Panc1 (cell line): ENCODE results near the gene PSMC1. TPM values are rescaled to one million over a fixed set of nuclear protein-coding genes. Genes with fewer than 3 reads are reported as not detected.

Source experiments
- ATAC-seq: fragments of 200-7000 bp; cut with Tn5 transposase; 2 replicates; pipeline ENCODE4 v1.9.1; 2020; ENCODE audit warnings: mild to moderate bottlenecking, moderate library complexity
- BruUV-seq: library from RNA; stranded (reverse); fragments of 400-500 nt; replicated peaks from 2 replicates; lab custom pipeline; 2021; lab: Mats Ljungman, UMichigan
- CTCF ChIA-PET: fragments of 300-600 bp; sonication (Branson Sonifier 250); formaldehyde crosslinking; loops from one replicate; lab custom pipeline; 2022; ENCODE audit warnings: antibody characterized with exemption; lab: Charles Lee
- POLR2A ChIA-PET: fragments of 300-600 bp; sonication (Branson Sonifier 250); formaldehyde crosslinking; loops from one replicate; lab custom pipeline; 2022; ENCODE audit warnings: antibody characterized with exemption; lab: Charles Lee
- DNase-seq: peaks from one replicate; pipeline ENCODE4 v3.0.0-alpha.2; 2010; ENCODE audit warnings: low read depth, low spot score
- H3K27ac ChIP-seq: 2 replicates; pipeline ENCODE4 v1.5.1; 2011; ENCODE audit warnings: mild to moderate bottlenecking, low read length, inconsistent platforms
- H3K27me3 ChIP-seq: fragments of 200-500 bp; sonication (Bioruptor generic); 2 replicates; pipeline ENCODE4 v1.6.0; 2014; ENCODE audit warnings: low read length, inconsistent platforms; ENCODE audit not compliant: control insufficient read depth, insufficient read depth
- H3K36me3 ChIP-seq: fragments of 200-500 bp; sonication (Bioruptor generic); 2 replicates; pipeline ENCODE4 v1.5.1; 2014; ENCODE audit warnings: inconsistent platforms, mild to moderate bottlenecking, low read length, moderate library complexity; ENCODE audit not compliant: control insufficient read depth, insufficient read depth
- H3K4me1 ChIP-seq: 2 replicates; pipeline ENCODE4 v1.5.1; 2011; ENCODE audit warnings: inconsistent platforms, mild to moderate bottlenecking, low read length, moderate library complexity; ENCODE audit not compliant: control insufficient read depth, insufficient read depth
- H3K4me3 ChIP-seq, 2 experiments: 2 replicates each; pipeline ENCODE4 v1.5.1; 2011 to 2012; ENCODE audit warnings: low read depth in 2 of 2, low read length in 2 of 2, mild to moderate bottlenecking in 2 of 2, inconsistent platforms in 1 of 2, moderate library complexity in 1 of 2
- H3K9me3 ChIP-seq: fragments of 200-500 bp; sonication (Bioruptor generic); 2 replicates; pipeline ENCODE4 v1.5.1; 2014; ENCODE audit warnings: low read depth, mild to moderate bottlenecking, inconsistent platforms, low read length, moderate library complexity; ENCODE audit not compliant: control insufficient read depth, insufficient read depth
- CTCF ChIP-seq: fragments of 450-650 bp; IDR thresholded peaks from 2 replicates; pipeline ENCODE4 v1.5.1; 2017; ENCODE audit warnings: mild to moderate bottlenecking
- POLR2AphosphoS5 ChIP-seq: IDR thresholded peaks from 2 replicates; pipeline ENCODE4 v1.6.1; 2012; ENCODE audit warnings: mild to moderate bottlenecking, low read depth, low read length, moderate library complexity
- REST ChIP-seq, 2 experiments: IDR thresholded peaks; 2 replicates each; pipeline ENCODE4 v1.6.1; 2011 to 2012; ENCODE audit warnings: low read depth in 2 of 2, control low read depth in 1 of 2, low read length in 1 of 2, mild to moderate bottlenecking in 1 of 2, moderate library complexity in 1 of 2; ENCODE audit not compliant: insufficient read depth in 1 of 2
- SIN3A ChIP-seq: IDR thresholded peaks from 2 replicates; pipeline ENCODE4 v1.6.1; 2012; ENCODE audit warnings: low read depth, mild to moderate bottlenecking, low read length, moderate library complexity, borderline replicate concordance; ENCODE audit not compliant: insufficient read depth
- TCF7L2 ChIP-seq: IDR thresholded peaks from 2 replicates; pipeline ENCODE4 v1.6.1; 2011; ENCODE audit warnings: mild to moderate bottlenecking, low read depth, low read length, inconsistent platforms
- in situ Hi-C: cut with HindIII; loops from 2 replicates; pipeline ENCODE4 v1.10.0; 2016; ENCODE audit warnings: low sequenced_read_pairs, low pct_unique_long_range_greater_than_20kb
- intact Hi-C: fragments of 100-400 bp; cut with micrococcal nuclease; formaldehyde crosslinking; loops from one replicate; pipeline ENCODE4 v1.10.0; 2022; ENCODE audit not compliant: unreplicated experiment
- total RNA-seq: library from RNA; stranded (reverse); gene quantifications from one replicate; pipeline ENCODE4 v1.2.1, GENCODE V29; 2021; ENCODE audit not compliant: unreplicated experiment

Gene PSMC1
- total RNA-seq, 1 experiment from 2014 or later, result 112 TPM

- ChIA-PET CTCF (no interaction called here), POLR2A (no interaction called here)
- ATAC-seq (no peak), DNase-seq (no peak)
- no peak overlapping the region for H3K27ac ChIP-seq
- no TSS peak for BruUV-seq
- H3K4me1 ChIP-seq, result no peaks in the 10 kb centered on the region
- intact Hi-C loops, result no loop called here
- H3K9me3 ChIP-seq, result no peaks in the 10 kb centered on the region
- H3K27me3 ChIP-seq, result no peaks in the 10 kb centered on the region
- no peak overlapping the region for H3K4me3 ChIP-seq
- in situ Hi-C loops, result no loop called here
- no peaks in the 10 kb centered on the region for H3K36me3 ChIP-seq
- TF ChIP-seq TCF7L2 (no peak), POLR2AphosphoS5 (no peak), CTCF (no peak), REST (IDR thresholded peaks at IDR 0.05; ENCODE audit: insufficient read depth in 1 of 2, low read depth in 2 of 2, low read length in 1 of 2) (no peak), SIN3A (no peak)
These were observed 22.1 kb downstream of the PSMC1 start for GRCh38 chr14:90278199-90279175.

GRCh38 chr14:90280096-90280495, 23.7 kb downstream of the PSMC1 start:
- ChIA-PET POLR2A (no interaction called here), CTCF (no interaction called here)
- Histone ChIP-seq H3K27ac (no peak overlapping the region), H3K4me1 (no peaks in the 10 kb centered on the region), H3K9me3 (no peaks in the 10 kb centered on the region), H3K4me3 (no peak overlapping the region), H3K27me3 (no peaks in the 10 kb centered on the region), H3K36me3 (no peaks in the 10 kb centered on the region)
- DNase-seq (no peak), ATAC-seq (no peak)
- BruUV-seq, result no TSS peak
- TF ChIP-seq TCF7L2 (no peak), REST (IDR thresholded peaks at IDR 0.05; ENCODE audit: insufficient read depth in 1 of 2, low read depth in 2 of 2, low read length in 1 of 2) (no peak), CTCF (no peak), SIN3A (no peak), POLR2AphosphoS5 (no peak)
- intact Hi-C loops, result no loop called here
- in situ Hi-C loops, result no loop called here
